Stimulated activated memory B cell treated with anti-CD40 and anti-IgM and Interleukin-4, amounts not matched to agents 10 μg/mL and 1 μg/mL and 100 μg/mL, for 72 hours (primary cell): ENCODE data around the gene ZNF214.

Experiments used
- ATAC-seq: fragments of 150-1000 bp; cut with Tn5 transposase; 2 replicates; pipeline ENCODE4 v1.10.0; 2021
- H3K27ac Mint-ChIP-seq: one replicate; pipeline ENCODE4 v1.8.0; 2022; ENCODE audit warnings: mild to moderate bottlenecking, mixed read lengths
- H3K27me3 Mint-ChIP-seq: one replicate; pipeline ENCODE4 v1.8.0; 2022; ENCODE audit warnings: mixed read lengths
- H3K36me3 Mint-ChIP-seq: one replicate; pipeline ENCODE4 v1.8.0; 2022; ENCODE audit warnings: mixed read lengths
- H3K4me1 Mint-ChIP-seq: one replicate; pipeline ENCODE4 v1.8.0; 2022; ENCODE audit warnings: mixed read lengths
- H3K4me3 Mint-ChIP-seq: one replicate; pipeline ENCODE4 v1.8.0; 2022; ENCODE audit warnings: mild to moderate bottlenecking, moderate library complexity, mixed read lengths
- H3K9me3 Mint-ChIP-seq: one replicate; pipeline ENCODE4 v1.8.0; 2022; ENCODE audit warnings: mixed read lengths

Gene ZNF214

GRCh38 chr11:7020183-7020917 lies at the start of gene ZNF214, which contains the start of gene NLRP14:
TSS of gene ZNF214 (minus strand) at chr11:7020346. CDS start at chr11:7002835, 17,511 bp downstream.
TSS of gene NLRP14 (plus strand) at chr11:7020479. CDS start at chr11:7038587, 18,108 bp downstream.
- peak within 1 kb of the TSS; percentile 76 for H3K4me3 Mint-ChIP-seq
- H3K36me3 Mint-ChIP-seq, result no peaks in the 10 kb centered on the region
- H3K27ac Mint-ChIP-seq, result no peak within 1 kb of the TSS
- H3K4me1 Mint-ChIP-seq, result peaks cover 7% of the 10 kb centered on the region
- ATAC-seq, result no peak
- H3K9me3 Mint-ChIP-seq, result no peaks in the 10 kb centered on the region
- H3K27me3 Mint-ChIP-seq, result peaks cover 43% of the 10 kb centered on the region

GRCh38 chr11:7062534-7062933 lies 42.4 kb upstream of the ZNF214 start:
- Mint-ChIP-seq H3K4me1 (no peaks in the 10 kb centered on the region), H3K4me3 (no peak overlapping the region), H3K36me3 (no peaks in the 10 kb centered on the region), H3K9me3 (peaks cover 3% of the 10 kb centered on the region), H3K27ac (no peak overlapping the region), H3K27me3 (no peaks in the 10 kb centered on the region)
- no peak for ATAC-seq

- Mint-ChIP-seq H3K27ac (no peak overlapping the region), H3K27me3 (no peaks in the 10 kb centered on the region), H3K36me3 (no peaks in the 10 kb centered on the region), H3K4me1 (no peaks in the 10 kb centered on the region), H3K4me3 (no peak overlapping the region), H3K9me3 (no peaks in the 10 kb centered on the region)
- no peak for ATAC-seq
Measured at GRCh38 chr11:7060868-7061267, 40.7 kb upstream of the ZNF214 start.

- Mint-ChIP-seq H3K4me1 (no peaks in the 10 kb centered on the region), H3K4me3 (no peak overlapping the region), H3K27ac (no peak overlapping the region), H3K36me3 (no peaks in the 10 kb centered on the region), H3K27me3 (no peaks in the 10 kb centered on the region), H3K9me3 (no peaks in the 10 kb centered on the region)
- no peak for ATAC-seq
Measured at GRCh38 chr11:7057641-7058040, 37.5 kb upstream of the ZNF214 start.

- no peaks in the 10 kb centered on the region for H3K9me3 Mint-ChIP-seq
- H3K27me3 Mint-ChIP-seq, result no peaks in the 10 kb centered on the region
- no peaks in the 10 kb centered on the region for H3K36me3 Mint-ChIP-seq
- ATAC-seq, result peak; percentile 34
- H3K4me1 Mint-ChIP-seq, result no peaks in the 10 kb centered on the region
- H3K27ac Mint-ChIP-seq, result no peak overlapping the region
- no peak overlapping the region for H3K4me3 Mint-ChIP-seq
Measured at GRCh38 chr11:7056828-7057513, 36.8 kb upstream of the ZNF214 start.

- Mint-ChIP-seq H3K36me3 (no peaks in the 10 kb centered on the region), H3K27me3 (no peaks in the 10 kb centered on the region), H3K4me1 (no peaks in the 10 kb centered on the region), H3K27ac (no peak overlapping the region), H3K4me3 (no peak overlapping the region), H3K9me3 (no peaks in the 10 kb centered on the region)
- peak; percentile 41 for ATAC-seq
Measured at GRCh38 chr11:7050191-7050590, 30.0 kb upstream of the ZNF214 start.

GRCh38 chr11:7046474-7047175 lies 26.5 kb upstream of the ZNF214 start:
- Mint-ChIP-seq H3K4me1 (no peaks in the 10 kb centered on the region), H3K27me3 (no peaks in the 10 kb centered on the region), H3K36me3 (no peaks in the 10 kb centered on the region), H3K9me3 (no peaks in the 10 kb centered on the region), H3K27ac (no peak overlapping the region), H3K4me3 (no peak overlapping the region)
- no peak for ATAC-seq

GRCh38 chr11:7034019-7034418 lies 13.9 kb upstream of the ZNF214 start:
- Mint-ChIP-seq H3K27ac (no peak overlapping the region), H3K9me3 (no peaks in the 10 kb centered on the region)

GRCh38 chr11:7032692-7033091 lies 12.5 kb upstream of the ZNF214 start:
- no peak overlapping the region for H3K4me3 Mint-ChIP-seq
- H3K36me3 Mint-ChIP-seq, result no peaks in the 10 kb centered on the region
- ATAC-seq, result no peak
- no peaks in the 10 kb centered on the region for H3K4me1 Mint-ChIP-seq
- H3K27ac Mint-ChIP-seq, result no peak overlapping the region
- H3K27me3 Mint-ChIP-seq, result no peaks in the 10 kb centered on the region
- no peaks in the 10 kb centered on the region for H3K9me3 Mint-ChIP-seq

More at GRCh38 chr11:7034019-7034418, 13.9 kb upstream of the ZNF214 start:
- H3K4me1 Mint-ChIP-seq, result no peaks in the 10 kb centered on the region
- ATAC-seq, result no peak
- H3K4me3 Mint-ChIP-seq, result no peak overlapping the region
- no peaks in the 10 kb centered on the region for H3K27me3 Mint-ChIP-seq
- no peaks in the 10 kb centered on the region for H3K36me3 Mint-ChIP-seq

- Mint-ChIP-seq H3K4me1 (no peaks in the 10 kb centered on the region), H3K27me3 (no peaks in the 10 kb centered on the region), H3K27ac (no peak overlapping the region), H3K36me3 (no peaks in the 10 kb centered on the region), H3K9me3 (no peaks in the 10 kb centered on the region), H3K4me3 (no peak overlapping the region)
- ATAC-seq, result no peak
Measured at GRCh38 chr11:7031471-7031871, 11.3 kb upstream of the ZNF214 start.

- Mint-ChIP-seq H3K4me1 (no peaks in the 10 kb centered on the region), H3K36me3 (no peaks in the 10 kb centered on the region), H3K4me3 (no peak overlapping the region), H3K27me3 (no peaks in the 10 kb centered on the region), H3K9me3 (no peaks in the 10 kb centered on the region), H3K27ac (no peak overlapping the region)
- ATAC-seq, result no peak
Measured at GRCh38 chr11:7030836-7031235, 10.7 kb upstream of the ZNF214 start.

- ATAC-seq, result no peak
- Mint-ChIP-seq H3K27me3 (no peaks in the 10 kb centered on the region), H3K4me3 (no peak overlapping the region), H3K9me3 (no peaks in the 10 kb centered on the region), H3K27ac (no peak overlapping the region), H3K36me3 (no peaks in the 10 kb centered on the region), H3K4me1 (no peaks in the 10 kb centered on the region)
Measured at GRCh38 chr11:7028141-7028540, 8.0 kb upstream of the ZNF214 start.

GRCh38 chr11:7021318-7021717 lies 1.2 kb upstream of the ZNF214 start:
- H3K27ac Mint-ChIP-seq, result no peak overlapping the region

GRCh38 chr11:7019500-7020182 lies 505 bp downstream of the ZNF214 start:
- peak overlapping the region; percentile 76 for H3K4me3 Mint-ChIP-seq
- peaks cover 7% of the 10 kb centered on the region for H3K4me1 Mint-ChIP-seq
- no peak overlapping the region for H3K27ac Mint-ChIP-seq
- peaks cover 43% of the 10 kb centered on the region for H3K27me3 Mint-ChIP-seq
- no peaks in the 10 kb centered on the region for H3K9me3 Mint-ChIP-seq
- no peaks in the 10 kb centered on the region for H3K36me3 Mint-ChIP-seq
- no peak for ATAC-seq

More at GRCh38 chr11:7021318-7021717, 1.2 kb upstream of the ZNF214 start:
- Mint-ChIP-seq H3K36me3 (no peaks in the 10 kb centered on the region), H3K9me3 (no peaks in the 10 kb centered on the region), H3K27me3 (peaks cover 43% of the 10 kb centered on the region), H3K4me1 (peaks cover 7% of the 10 kb centered on the region), H3K4me3 (no peak overlapping the region)
- ATAC-seq, result no peak

GRCh38 chr11:7016011-7016410 lies 4.1 kb downstream of the ZNF214 start:
- no peaks in the 10 kb centered on the region for H3K9me3 Mint-ChIP-seq
- ATAC-seq, result no peak
- no peaks in the 10 kb centered on the region for H3K36me3 Mint-ChIP-seq
- H3K27me3 Mint-ChIP-seq, result peaks cover 28% of the 10 kb centered on the region
- no peak overlapping the region for H3K27ac Mint-ChIP-seq
- peaks cover 7% of the 10 kb centered on the region for H3K4me1 Mint-ChIP-seq
- H3K4me3 Mint-ChIP-seq, result no peak overlapping the region
